Neuronal stem cell (in vitro differentiated cells): Measurements from ENCODE around the gene PPFIA1.

Experiments
- DNase-seq: peaks from one replicate; pipeline ENCODE4 v3.0.0-alpha.2; 2013; ENCODE audit warnings: low spot score
- H2AFZ ChIP-seq: one replicate; pipeline ENCODE4 v1.6.1; 2013; ENCODE audit warnings: mild to moderate bottlenecking, low read length, inconsistent platforms
- H2AK5ac ChIP-seq: 2 replicates; pipeline ENCODE4 v1.6.1; 2013; ENCODE audit warnings: low read depth, mild to moderate bottlenecking, inconsistent platforms, low read length, moderate library complexity, mixed read lengths
- H2BK120ac ChIP-seq: 2 replicates; pipeline ENCODE4 v1.6.1; 2013; ENCODE audit warnings: low read depth, mild to moderate bottlenecking, inconsistent platforms, low read length, moderate library complexity, mixed read lengths
- H2BK12ac ChIP-seq: one replicate; pipeline ENCODE4 v1.6.1; 2013; ENCODE audit warnings: low read length, inconsistent platforms
- H2BK15ac ChIP-seq: 2 replicates; pipeline ENCODE4 v1.6.1; 2013; ENCODE audit warnings: mild to moderate bottlenecking, low read length, inconsistent platforms, mixed read lengths
- H2BK5ac ChIP-seq: one replicate; pipeline ENCODE4 v1.6.1; 2013; ENCODE audit warnings: inconsistent platforms, mild to moderate bottlenecking, low read length, moderate library complexity
- H3K14ac ChIP-seq: one replicate; pipeline ENCODE4 v1.6.1; 2013; ENCODE audit warnings: low read length, inconsistent platforms
- H3K18ac ChIP-seq: 2 replicates; pipeline ENCODE4 v1.6.1; 2013; ENCODE audit warnings: low read length, inconsistent platforms
- H3K23ac ChIP-seq: 2 replicates; pipeline ENCODE4 v1.6.1; 2013; ENCODE audit warnings: low read depth, mild to moderate bottlenecking, mixed read lengths, low read length, inconsistent platforms; ENCODE audit not compliant: poor library complexity
- H3K27ac ChIP-seq: replicated peaks from 3 replicates; pipeline ENCODE4 v1.5.1; 2013; ENCODE audit warnings: low read length, inconsistent platforms
- H3K27me3 ChIP-seq, 3 experiments: 2 replicates each; pipeline ENCODE4 v1.6.1; 2013; ENCODE audit warnings: low read length in 3 of 3, mild to moderate bottlenecking in 2 of 3, inconsistent platforms in 1 of 3, low read depth in 1 of 3, mixed read lengths in 1 of 3, moderate library complexity in 1 of 3; ENCODE audit not compliant: control insufficient read depth in 3 of 3, insufficient read depth in 3 of 3
- H3K36me3 ChIP-seq, 2 donors: replicated peaks in 1 of 2; 2 replicates each; pipeline ENCODE4 v1.6.1; 2013; ENCODE audit warnings: low read length in 2 of 2; ENCODE audit not compliant: control insufficient read depth in 2 of 2, insufficient read depth in 2 of 2
- H3K4ac ChIP-seq: 2 replicates; pipeline ENCODE4 v1.6.1; 2013; ENCODE audit warnings: inconsistent platforms, mild to moderate bottlenecking, low read length, moderate library complexity
- H3K4me1 ChIP-seq, 2 donors: 1 replicate in 1 of 2; 2 replicates in 1 of 2; pipeline ENCODE4 v1.6.1; 2013; ENCODE audit warnings: low read length in 2 of 2, low read depth in 1 of 2; ENCODE audit not compliant: control insufficient read depth in 2 of 2, insufficient read depth in 1 of 2
- H3K4me2 ChIP-seq: one replicate; pipeline ENCODE4 v1.6.1; 2013; ENCODE audit warnings: mild to moderate bottlenecking, low read length, inconsistent platforms; ENCODE audit not compliant: insufficient read depth, poor library complexity, severe bottlenecking
- H3K4me3 ChIP-seq, 2 donors: 2 replicates each; pipeline ENCODE4 v1.5.1; 2013; ENCODE audit warnings: low read length in 2 of 2, mild to moderate bottlenecking in 2 of 2, inconsistent platforms in 1 of 2, moderate library complexity in 1 of 2
- H3K79me1 ChIP-seq: one replicate; pipeline ENCODE4 v1.6.1; 2013; ENCODE audit warnings: low read depth, mild to moderate bottlenecking, inconsistent platforms, low read length, moderate library complexity
- H3K9ac ChIP-seq: one replicate; pipeline ENCODE4 v1.6.1; 2013; ENCODE audit warnings: mild to moderate bottlenecking, low read depth, low read length, inconsistent platforms; ENCODE audit not compliant: poor library complexity
- H3K9me3 ChIP-seq, 2 donors: replicated peaks in 1 of 2; 2 replicates each; pipeline versions ENCODE3 to v1.6.1; 2013; ENCODE audit warnings: low read length in 2 of 2, mild to moderate bottlenecking in 2 of 2, inconsistent platforms in 1 of 2, low read depth in 1 of 2, mixed read lengths in 1 of 2, moderate library complexity in 1 of 2; ENCODE audit not compliant: control insufficient read depth in 2 of 2, insufficient read depth in 1 of 2
- H4K8ac ChIP-seq: one replicate; pipeline ENCODE4 v1.6.1; 2013; ENCODE audit warnings: low read depth, mild to moderate bottlenecking, inconsistent platforms, low read length, moderate library complexity
- H4K91ac ChIP-seq: one replicate; pipeline ENCODE4 v1.6.1; 2013; ENCODE audit warnings: low read length, low read depth, mild to moderate bottlenecking, inconsistent platforms; ENCODE audit not compliant: poor library complexity
- WGBS, 2 donors: extraction: QIAGEN DNeasy Blood & Tissue Kit; methylation state at CpG; one replicate each; pipeline ENCODE4 v1.1.7; 2013; ENCODE audit warnings: missing lambda C conversion rate in 2 of 2, mixed read lengths in 1 of 2; ENCODE audit not compliant: insufficient read length in 2 of 2, insufficient replicate concordance in 1 of 2; ENCODE audit errors: extremely low coverage in 2 of 2; 5-methylcytosine and 5-hydroxymethylcytosine counted together

PPFIA1 gene

DNA sequence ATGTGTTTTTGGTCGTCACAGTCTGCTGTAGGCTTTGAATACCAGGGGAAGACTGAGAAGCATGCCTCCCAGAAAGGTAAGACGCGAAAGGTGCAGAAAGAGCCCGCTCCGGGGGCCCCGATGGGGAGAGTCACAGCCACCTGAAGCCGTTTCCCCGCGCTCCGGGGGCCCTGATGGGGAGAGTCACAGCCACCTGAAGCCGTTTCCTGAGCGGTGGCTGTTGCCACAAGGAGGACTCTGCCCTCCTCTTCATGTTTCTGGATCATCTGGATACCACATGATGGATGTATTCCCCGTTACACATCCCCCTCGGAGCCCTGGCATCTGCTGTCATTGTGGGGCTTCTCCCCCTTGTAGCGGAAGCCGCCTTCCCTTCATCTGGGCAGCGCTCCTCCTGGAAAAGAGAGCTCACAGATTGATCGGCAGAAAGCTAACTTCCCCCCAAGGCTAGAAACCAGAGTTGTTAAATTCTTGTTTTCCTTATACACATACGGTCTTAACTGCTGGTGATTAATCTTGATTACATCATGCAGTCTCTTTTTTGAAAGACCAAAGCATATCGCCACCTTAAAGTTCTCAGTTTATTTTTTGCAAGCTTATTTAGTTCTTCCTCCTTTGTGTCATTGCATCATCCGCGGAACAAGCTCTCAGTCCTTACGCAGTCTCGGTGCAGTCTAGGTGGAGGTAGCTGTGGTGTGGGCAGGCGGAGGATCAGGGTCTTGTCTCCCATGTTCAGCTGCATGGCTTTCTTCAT is 145.3 kb downstream of the PPFIA1 start:
- Histone ChIP-seq H2AFZ (no peak overlapping the region), H3K14ac (no peak overlapping the region), H3K9ac (no peak overlapping the region), H3K4me1 (no peaks in the 10 kb centered on the region), H2AK5ac (no peak overlapping the region), H2BK5ac (no peak overlapping the region), H3K9me3 (no peaks in the 10 kb centered on the region), H3K79me1 (no peaks in the 10 kb centered on the region), H3K4me3 (no peak overlapping the region), H4K8ac (no peak overlapping the region), H3K27ac (no peak overlapping the region), H3K27me3 (no peaks in the 10 kb centered on the region), H4K91ac (no peak overlapping the region), H2BK12ac (no peak overlapping the region), H3K18ac (no peak overlapping the region), H2BK120ac (no peak overlapping the region), H2BK15ac (no peak overlapping the region), H3K23ac (no peak overlapping the region), H3K4ac (no peak overlapping the region), H3K36me3 (peaks cover 57 to 93% of the 10 kb centered on the region in 2 donors), H3K4me2 (no peak overlapping the region)
- WGBS, 2 donors: no CpG with 5 or more reads among the region's 25 CpGs
- DNase-seq: no peak

DNA sequence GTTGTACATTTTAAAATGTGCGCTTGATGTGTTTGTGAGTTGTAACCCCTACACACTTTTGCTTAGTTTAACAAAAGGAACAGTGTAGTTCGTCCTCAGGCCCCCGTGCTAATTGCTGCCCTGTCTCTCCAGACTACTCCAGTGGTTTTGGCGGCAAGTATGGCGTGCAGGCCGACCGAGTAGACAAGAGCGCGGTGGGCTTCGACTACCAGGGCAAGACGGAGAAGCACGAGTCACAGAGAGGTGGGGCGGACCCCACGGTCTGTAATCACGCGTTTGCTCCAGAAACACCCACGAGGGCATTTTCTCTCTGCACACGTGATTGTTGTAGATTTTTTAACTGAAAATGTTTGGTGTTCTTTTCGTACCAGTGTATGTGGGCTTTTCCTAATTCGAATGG is 146.4 kb downstream of the PPFIA1 start:
- Histone ChIP-seq H4K91ac (no peak overlapping the region), H3K9ac (no peak overlapping the region), H3K27me3 (no peaks in the 10 kb centered on the region), H2AFZ (no peak overlapping the region), H3K4me1 (no peaks in the 10 kb centered on the region), H3K23ac (no peak overlapping the region), H3K18ac (no peak overlapping the region), H2BK5ac (no peak overlapping the region), H2BK12ac (no peak overlapping the region), H4K8ac (no peak overlapping the region), H2BK120ac (no peak overlapping the region), H3K79me1 (no peaks in the 10 kb centered on the region), H3K27ac (no peak overlapping the region), H3K36me3 (peaks cover 57 to 93% of the 10 kb centered on the region in 2 donors), H3K4ac (no peak overlapping the region), H2AK5ac (no peak overlapping the region), H3K4me2 (no peak overlapping the region), H3K14ac (no peak overlapping the region), H2BK15ac (no peak overlapping the region), H3K9me3 (no peaks in the 10 kb centered on the region), H3K4me3 (no peak overlapping the region)
- DNase-seq: no peak
- WGBS, 2 donors: no CpG with 5 or more reads among the region's 20 CpGs

- no peak overlapping the region for H3K14ac ChIP-seq
- H3K4me1 ChIP-seq: no peaks in the 10 kb centered on the region
- no peak overlapping the region for H4K8ac ChIP-seq
Observed at GRCh38 chr11:70418130-70418529, 147.6 kb downstream of the PPFIA1 start.

GRCh38 chr11:70419307-70420007 is 149.0 kb downstream of the PPFIA1 start:
- H3K4me1 ChIP-seq: peaks cover 0 to 3% of the 10 kb centered on the region in 2 donors
- no peak overlapping the region for H3K27ac ChIP-seq
- H2AK5ac ChIP-seq: no peak overlapping the region
- no peak overlapping the region for H3K4ac ChIP-seq
- peaks cover 5% of the 10 kb centered on the region for H3K79me1 ChIP-seq
- H2BK15ac ChIP-seq: no peak overlapping the region
- no peak overlapping the region for H3K14ac ChIP-seq
- H4K91ac ChIP-seq: no peak overlapping the region
- no peak overlapping the region for H2BK120ac ChIP-seq
- H3K23ac ChIP-seq: peak overlapping the region; percentile 25
- WGBS, 2 donors: no CpG with 5 or more reads among the region's 17 CpGs
- no peak overlapping the region for H3K9ac ChIP-seq
- H3K27me3 ChIP-seq: no peaks in the 10 kb centered on the region
- no peak for DNase-seq
- no peak overlapping the region for H3K4me3 ChIP-seq
- no peak overlapping the region for H3K4me2 ChIP-seq
- H3K36me3 ChIP-seq: peaks cover 57 to 95% of the 10 kb centered on the region in 2 donors
- H2BK5ac ChIP-seq: no peak overlapping the region
- H3K18ac ChIP-seq: no peak overlapping the region
- no peaks in the 10 kb centered on the region for H3K9me3 ChIP-seq
- H2BK12ac ChIP-seq: no peak overlapping the region
- H4K8ac ChIP-seq: no peak overlapping the region
- no peak overlapping the region for H2AFZ ChIP-seq

More at GRCh38 chr11:70418130-70418529, 147.6 kb downstream of the PPFIA1 start:
- no peak overlapping the region for H2BK15ac ChIP-seq
- H2AK5ac ChIP-seq: no peak overlapping the region
- no peak overlapping the region for H3K27ac ChIP-seq
- H3K4ac ChIP-seq: no peak overlapping the region
- no peak overlapping the region for H3K4me2 ChIP-seq
- no peak for DNase-seq
- H2BK12ac ChIP-seq: no peak overlapping the region
- H3K36me3 ChIP-seq: peaks cover 59 to 93% of the 10 kb centered on the region in 2 donors
- no peak overlapping the region for H2BK120ac ChIP-seq
- H4K91ac ChIP-seq: no peak overlapping the region
- H3K18ac ChIP-seq: peak overlapping the region; percentile 46
- H2AFZ ChIP-seq: no peak overlapping the region
- H2BK5ac ChIP-seq: no peak overlapping the region
- no CpG with 5 or more reads among the region's 12 CpGs for WGBS, 2 donors
- no peak overlapping the region for H3K4me3 ChIP-seq
- peaks cover 2% of the 10 kb centered on the region for H3K79me1 ChIP-seq
- no peaks in the 10 kb centered on the region for H3K27me3 ChIP-seq
- no peaks in the 10 kb centered on the region for H3K9me3 ChIP-seq
- H3K23ac ChIP-seq: no peak overlapping the region
- no peak overlapping the region for H3K9ac ChIP-seq
